ENCODE measurements around the gene KLHDC3. TPM values are rescaled to one million over a fixed set of nuclear protein-coding genes. Genes with fewer than 3 reads are reported as not detected.
"Not testable (repeated sequence)": the region's sequence is repeated elsewhere in the genome, so short reads cannot be mapped to it uniquely, and the experiment has no call there.

KLHDC3 gene
- polyA plus RNA-seq, 4 donors, result 72.4 to 103 (median 75.3) TPM

GRCh38 chr6:42996513-42996912 lies 17.5 kb upstream of the KLHDC3 start:
- Histone ChIP-seq H3K4me3 (ENCODE audit: low read depth in 1 of 3, low read length in 3 of 3) (no peak overlapping the region), H3K36me3 (ENCODE audit: control insufficient read depth in 3 of 3, insufficient read depth in 2 of 3, low read depth in 1 of 3, low read length in 3 of 3) (peaks cover 0 to 58% (median 2%) of the 10 kb centered on the region in 3 donors), H3K27ac (ENCODE audit: low read depth in 1 of 3, low read length in 2 of 3) (peak overlapping the region in 1 of 3 donors; percentile 39), H3K9me3 (ENCODE audit: control insufficient read depth in 2 of 2, insufficient read depth in 1 of 2, low read depth in 1 of 2, low read length in 1 of 2) (no peaks in the 10 kb centered on the region), H3K27me3 (ENCODE audit: control insufficient read depth in 3 of 3, insufficient read depth in 3 of 3, low read length in 3 of 3) (no peaks in the 10 kb centered on the region), H3K4me1 (ENCODE audit: control insufficient read depth in 3 of 3, insufficient read depth in 2 of 3, low read depth in 1 of 3, low read length in 2 of 3) (peaks cover 0 to 7% (median 0%) of the 10 kb centered on the region in 3 donors)
- FAIRE-seq (peak; percentile 74), DNase-seq (peak; percentile 73 to 92)

- not testable (repeated sequence) for H3K9me3 ChIP-seq (ENCODE audit: control insufficient read depth in 2 of 2, insufficient read depth in 1 of 2, low read depth in 1 of 2, low read length in 1 of 2); FAIRE-seq; H3K4me3 ChIP-seq (ENCODE audit: low read depth in 1 of 3, low read length in 3 of 3); DNase-seq; H3K4me1 ChIP-seq (ENCODE audit: control insufficient read depth in 3 of 3, insufficient read depth in 2 of 3, low read depth in 1 of 3, low read length in 2 of 3); H3K27me3 ChIP-seq (ENCODE audit: control insufficient read depth in 3 of 3, insufficient read depth in 3 of 3, low read length in 3 of 3); H3K27ac ChIP-seq (ENCODE audit: low read depth in 1 of 3, low read length in 2 of 3)
- WGBS, 3 donors, result 77 to 88% (median 82%) methylated on average over 9 of the region's 9 CpGs
- H3K36me3 ChIP-seq (ENCODE audit: control insufficient read depth in 3 of 3, insufficient read depth in 2 of 3, low read depth in 1 of 3, low read length in 3 of 3), result peaks cover 0 to 63% (median 2%) of the 10 kb centered on the region in 3 donors
Measured at GRCh38 chr6:42998205-42998604, 15.8 kb upstream of the KLHDC3 start.

- Histone ChIP-seq H3K27ac (ENCODE audit: low read depth in 1 of 3, low read length in 2 of 3) (no peak overlapping the region), H3K36me3 (ENCODE audit: control insufficient read depth in 3 of 3, insufficient read depth in 2 of 3, low read depth in 1 of 3, low read length in 3 of 3) (peaks cover 6 to 64% (median 7%) of the 10 kb centered on the region in 3 donors), H3K4me1 (ENCODE audit: control insufficient read depth in 3 of 3, insufficient read depth in 2 of 3, low read depth in 1 of 3, low read length in 2 of 3) (no peaks in the 10 kb centered on the region), H3K9me3 (ENCODE audit: control insufficient read depth in 2 of 2, insufficient read depth in 1 of 2, low read depth in 1 of 2, low read length in 1 of 2) (no peaks in the 10 kb centered on the region), H3K4me3 (ENCODE audit: low read depth in 1 of 3, low read length in 3 of 3) (no peak overlapping the region), H3K27me3 (ENCODE audit: control insufficient read depth in 3 of 3, insufficient read depth in 3 of 3, low read length in 3 of 3) (no peaks in the 10 kb centered on the region)
- FAIRE-seq (no peak), DNase-seq (no peak)
- WGBS, 3 donors, result 92 to 96% (median 94%) methylated on average over 8 of the region's 8 CpGs
Measured at GRCh38 chr6:43001843-43002242, 12.2 kb upstream of the KLHDC3 start.

GRCh38 chr6:43005844-43006243 lies 8.2 kb upstream of the KLHDC3 start:
- Histone ChIP-seq H3K36me3 (ENCODE audit: control insufficient read depth in 3 of 3, insufficient read depth in 2 of 3, low read depth in 1 of 3, low read length in 3 of 3) (peaks cover 22 to 74% (median 25%) of the 10 kb centered on the region in 3 donors), H3K4me1 (ENCODE audit: control insufficient read depth in 3 of 3, insufficient read depth in 2 of 3, low read depth in 1 of 3, low read length in 2 of 3) (no peaks in the 10 kb centered on the region), H3K9me3 (ENCODE audit: control insufficient read depth in 2 of 2, insufficient read depth in 1 of 2, low read depth in 1 of 2, low read length in 1 of 2) (no peaks in the 10 kb centered on the region), H3K4me3 (ENCODE audit: low read depth in 1 of 3, low read length in 3 of 3) (no peak overlapping the region), H3K27ac (ENCODE audit: low read depth in 1 of 3, low read length in 2 of 3) (no peak overlapping the region), H3K27me3 (ENCODE audit: control insufficient read depth in 3 of 3, insufficient read depth in 3 of 3, low read length in 3 of 3) (no peaks in the 10 kb centered on the region)
- FAIRE-seq (no peak), DNase-seq (no peak)
- 89 to 92% (median 91%) methylated on average over 5 of the region's 5 CpGs for WGBS, 3 donors

GRCh38 chr6:43006251-43006650 lies 7.8 kb upstream of the KLHDC3 start:
- H3K27me3 ChIP-seq (ENCODE audit: control insufficient read depth in 3 of 3, insufficient read depth in 3 of 3, low read length in 3 of 3), result no peaks in the 10 kb centered on the region
- no peak for DNase-seq
- peaks cover 26 to 78% (median 28%) of the 10 kb centered on the region in 3 donors for H3K36me3 ChIP-seq (ENCODE audit: control insufficient read depth in 3 of 3, insufficient read depth in 2 of 3, low read depth in 1 of 3, low read length in 3 of 3)
- no peaks in the 10 kb centered on the region for H3K9me3 ChIP-seq (ENCODE audit: control insufficient read depth in 2 of 2, insufficient read depth in 1 of 2, low read depth in 1 of 2, low read length in 1 of 2)
- H3K4me1 ChIP-seq (ENCODE audit: control insufficient read depth in 3 of 3, insufficient read depth in 2 of 3, low read depth in 1 of 3, low read length in 2 of 3), result no peaks in the 10 kb centered on the region
- no peak overlapping the region for H3K4me3 ChIP-seq (ENCODE audit: low read depth in 1 of 3, low read length in 3 of 3)
- FAIRE-seq, result no peak
- WGBS, 3 donors, result 95 to 98% (median 97%) methylated on average over 11 of the region's 11 CpGs
- H3K27ac ChIP-seq (ENCODE audit: low read depth in 1 of 3, low read length in 2 of 3), result no peak overlapping the region

GRCh38 chr6:43007126-43007525 lies 6.9 kb upstream of the KLHDC3 start:
- DNase-seq (no peak), FAIRE-seq (no peak)
- H3K9me3 ChIP-seq (ENCODE audit: control insufficient read depth in 2 of 2, insufficient read depth in 1 of 2, low read depth in 1 of 2, low read length in 1 of 2), result no peaks in the 10 kb centered on the region
- H3K4me1 ChIP-seq (ENCODE audit: control insufficient read depth in 3 of 3, insufficient read depth in 2 of 3, low read depth in 1 of 3, low read length in 2 of 3), result no peaks in the 10 kb centered on the region
- H3K27me3 ChIP-seq (ENCODE audit: control insufficient read depth in 3 of 3, insufficient read depth in 3 of 3, low read length in 3 of 3), result no peaks in the 10 kb centered on the region
- WGBS, 3 donors, result 91 to 93% (median 93%) methylated on average over 9 of the region's 9 CpGs
- H3K27ac ChIP-seq (ENCODE audit: low read depth in 1 of 3, low read length in 2 of 3), result no peak overlapping the region
- H3K36me3 ChIP-seq (ENCODE audit: control insufficient read depth in 3 of 3, insufficient read depth in 2 of 3, low read depth in 1 of 3, low read length in 3 of 3), result peaks cover 32 to 81% (median 33%) of the 10 kb centered on the region in 3 donors
- no peak overlapping the region for H3K4me3 ChIP-seq (ENCODE audit: low read depth in 1 of 3, low read length in 3 of 3)

GRCh38 chr6:43009124-43009523 lies 4.9 kb upstream of the KLHDC3 start:
- 59 to 64% (median 63%) methylated on average over 6 of the region's 6 CpGs for WGBS, 3 donors
- H3K27me3 ChIP-seq (ENCODE audit: control insufficient read depth in 3 of 3, insufficient read depth in 3 of 3, low read length in 3 of 3), result no peaks in the 10 kb centered on the region
- H3K36me3 ChIP-seq (ENCODE audit: control insufficient read depth in 3 of 3, insufficient read depth in 2 of 3, low read depth in 1 of 3, low read length in 3 of 3), result peaks cover 32 to 72% (median 33%) of the 10 kb centered on the region in 3 donors
- no peak for FAIRE-seq
- H3K27ac ChIP-seq (ENCODE audit: low read depth in 1 of 3, low read length in 2 of 3), result no peak overlapping the region
- peak; percentile 42 to 51 for DNase-seq
- no peaks in the 10 kb centered on the region for H3K9me3 ChIP-seq (ENCODE audit: control insufficient read depth in 2 of 2, insufficient read depth in 1 of 2, low read depth in 1 of 2, low read length in 1 of 2)
- H3K4me3 ChIP-seq (ENCODE audit: low read depth in 1 of 3, low read length in 3 of 3), result no peak overlapping the region
- H3K4me1 ChIP-seq (ENCODE audit: control insufficient read depth in 3 of 3, insufficient read depth in 2 of 3, low read depth in 1 of 3, low read length in 2 of 3), result peaks cover 4 to 7% (median 5%) of the 10 kb centered on the region in 3 donors

- Histone ChIP-seq H3K36me3 (ENCODE audit: control insufficient read depth in 3 of 3, insufficient read depth in 2 of 3, low read depth in 1 of 3, low read length in 3 of 3) (peaks cover 32 to 69% (median 33%) of the 10 kb centered on the region in 3 donors), H3K27me3 (ENCODE audit: control insufficient read depth in 3 of 3, insufficient read depth in 3 of 3, low read length in 3 of 3) (no peaks in the 10 kb centered on the region), H3K9me3 (ENCODE audit: control insufficient read depth in 2 of 2, insufficient read depth in 1 of 2, low read depth in 1 of 2, low read length in 1 of 2) (no peaks in the 10 kb centered on the region), H3K4me1 (ENCODE audit: control insufficient read depth in 3 of 3, insufficient read depth in 2 of 3, low read depth in 1 of 3, low read length in 2 of 3) (peaks cover 4 to 13% (median 8%) of the 10 kb centered on the region in 3 donors), H3K27ac (ENCODE audit: low read depth in 1 of 3, low read length in 2 of 3) (no peak overlapping the region), H3K4me3 (ENCODE audit: low read depth in 1 of 3, low read length in 3 of 3) (no peak overlapping the region)
- FAIRE-seq (no peak), DNase-seq (no peak)
- 82 to 87% (median 85%) methylated on average over 5 to 6 of the region's 6 CpGs for WGBS, 3 donors
Measured at GRCh38 chr6:43011207-43011606, 2.8 kb upstream of the KLHDC3 start.

GRCh38 chr6:43012364-43012763 lies 1.7 kb upstream of the KLHDC3 start:
- no peaks in the 10 kb centered on the region for H3K9me3 ChIP-seq (ENCODE audit: control insufficient read depth in 2 of 2, insufficient read depth in 1 of 2, low read depth in 1 of 2, low read length in 1 of 2)
- no peaks in the 10 kb centered on the region for H3K27me3 ChIP-seq (ENCODE audit: control insufficient read depth in 3 of 3, insufficient read depth in 3 of 3, low read length in 3 of 3)
- no peak overlapping the region for H3K27ac ChIP-seq (ENCODE audit: low read depth in 1 of 3, low read length in 2 of 3)
- 78 to 90% (median 85%) methylated on average over 6 of the region's 6 CpGs for WGBS, 3 donors
- no peak for DNase-seq
- H3K36me3 ChIP-seq (ENCODE audit: control insufficient read depth in 3 of 3, insufficient read depth in 2 of 3, low read depth in 1 of 3, low read length in 3 of 3), result peaks cover 21 to 69% (median 25%) of the 10 kb centered on the region in 3 donors
- peak overlapping the region in 1 of 3 donors; percentile 75 for H3K4me3 ChIP-seq (ENCODE audit: low read depth in 1 of 3, low read length in 3 of 3)
- no peak for FAIRE-seq
- peaks cover 4 to 17% (median 13%) of the 10 kb centered on the region in 3 donors for H3K4me1 ChIP-seq (ENCODE audit: control insufficient read depth in 3 of 3, insufficient read depth in 2 of 3, low read depth in 1 of 3, low read length in 2 of 3)

Measured in small intestine (tissue), 7 donors.